SJSA1 (cell line): Measurements from ENCODE around the gene CNTLN. TPM values are rescaled to one million over a fixed set of nuclear protein-coding genes. Genes with fewer than 3 reads are reported as not detected.
"Not testable (repeated sequence)": the region's sequence is repeated elsewhere in the genome, so short reads cannot be mapped to it uniquely, and the experiment has no call there.

ENCODE experiments used
- DNase-seq, 2 experiments: peaks; one replicate each; pipeline ENCODE4 v3.0.0-alpha.2; 2015 to 2020; ENCODE audit warnings: low spot score in 2 of 2, low read depth in 1 of 2
- H3K27ac ChIP-seq: fragments of 250-450 bp; sonication (Bioruptor Pico); 2 replicates; pipeline ENCODE4 v1.5.1; 2020; ENCODE audit warnings: mild to moderate bottlenecking, moderate library complexity
- H3K27me3 ChIP-seq: fragments of 250-450 bp; sonication (Bioruptor Pico); replicated peaks from 2 replicates; pipeline ENCODE4 v1.5.1; 2020; ENCODE audit warnings: mild to moderate bottlenecking, moderate library complexity
- H3K36me3 ChIP-seq: fragments of 250-450 bp; sonication (Bioruptor Pico); 2 replicates; pipeline ENCODE4 v1.5.1; 2020; ENCODE audit warnings: mild to moderate bottlenecking
- H3K4me1 ChIP-seq: fragments of 250-450 bp; sonication (Bioruptor Pico); replicated peaks from 2 replicates; pipeline ENCODE4 v1.6.1; 2021; ENCODE audit warnings: mild to moderate bottlenecking
- H3K4me3 ChIP-seq: fragments of 250-450 bp; sonication (Bioruptor Pico); 2 replicates; pipeline ENCODE4 v1.5.1; 2020; ENCODE audit warnings: mild to moderate bottlenecking
- H3K9me3 ChIP-seq: fragments of 250-450 bp; sonication (Bioruptor Pico); replicated peaks from 2 replicates; pipeline ENCODE4 v1.5.1; 2020; ENCODE audit warnings: mild to moderate bottlenecking
- total RNA-seq: library from RNA; depleted of rRNA; stranded (reverse); fragments of >200 nt; shearing (Covaris generic); gene quantifications from 2 replicates; pipeline ENCODE4 v1.2.3, GENCODE V29; 2014

The CNTLN gene
- total RNA-seq, 1 experiment from 2014 or later, result 6.9 TPM

DNA sequence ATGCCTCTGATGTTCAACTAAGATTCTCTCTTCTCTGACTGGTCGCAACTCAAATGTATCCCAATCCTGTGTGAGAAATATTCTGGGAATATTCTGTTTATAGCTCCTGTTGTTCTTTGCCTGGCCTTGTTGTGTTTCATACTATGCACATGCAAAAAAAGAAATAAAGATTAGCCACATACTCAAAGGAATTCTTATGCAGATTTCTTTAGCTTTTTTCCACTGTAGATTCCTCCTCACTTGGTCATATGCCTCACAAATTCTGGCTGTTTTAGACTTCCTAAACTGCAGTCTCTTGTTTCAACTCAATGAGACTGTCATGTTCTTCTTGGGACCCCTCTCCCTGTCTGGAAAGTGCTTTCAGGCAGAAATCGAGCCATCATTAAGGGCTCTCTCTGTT is 226.5 kb downstream of the CNTLN start:
- no peak for DNase-seq
- no peaks in the 10 kb centered on the region for H3K27me3 ChIP-seq
- no peaks in the 10 kb centered on the region for H3K4me1 ChIP-seq
- no peak overlapping the region for H3K27ac ChIP-seq
- no peaks in the 10 kb centered on the region for H3K9me3 ChIP-seq
- H3K36me3 ChIP-seq, result no peaks in the 10 kb centered on the region
- no peak overlapping the region for H3K4me3 ChIP-seq

DNA sequence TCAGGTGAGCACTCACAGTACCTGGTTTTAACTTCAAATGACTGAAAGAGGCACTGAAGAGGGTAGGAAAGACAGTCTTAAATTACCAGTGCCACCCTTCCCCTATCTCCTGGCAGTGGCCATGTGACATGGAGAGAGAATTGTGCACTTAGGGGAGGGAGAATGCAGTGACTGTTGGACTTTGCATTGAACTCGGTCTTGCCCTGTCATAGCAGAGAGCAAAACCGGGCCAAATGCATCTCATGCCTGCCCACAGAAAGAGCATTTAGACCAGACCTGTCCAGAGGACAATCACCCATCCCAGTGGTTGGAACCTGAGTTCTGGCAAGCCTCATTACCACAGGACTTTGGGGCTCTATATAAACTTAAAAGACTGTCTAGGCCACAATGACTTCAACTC is 232.2 kb downstream of the CNTLN start:
- Histone ChIP-seq H3K4me3 (no peak overlapping the region), H3K27ac (no peak overlapping the region), H3K36me3 (no peaks in the 10 kb centered on the region), H3K9me3 (no peaks in the 10 kb centered on the region), H3K4me1 (no peaks in the 10 kb centered on the region), H3K27me3 (no peaks in the 10 kb centered on the region)
- no peak for DNase-seq

DNA sequence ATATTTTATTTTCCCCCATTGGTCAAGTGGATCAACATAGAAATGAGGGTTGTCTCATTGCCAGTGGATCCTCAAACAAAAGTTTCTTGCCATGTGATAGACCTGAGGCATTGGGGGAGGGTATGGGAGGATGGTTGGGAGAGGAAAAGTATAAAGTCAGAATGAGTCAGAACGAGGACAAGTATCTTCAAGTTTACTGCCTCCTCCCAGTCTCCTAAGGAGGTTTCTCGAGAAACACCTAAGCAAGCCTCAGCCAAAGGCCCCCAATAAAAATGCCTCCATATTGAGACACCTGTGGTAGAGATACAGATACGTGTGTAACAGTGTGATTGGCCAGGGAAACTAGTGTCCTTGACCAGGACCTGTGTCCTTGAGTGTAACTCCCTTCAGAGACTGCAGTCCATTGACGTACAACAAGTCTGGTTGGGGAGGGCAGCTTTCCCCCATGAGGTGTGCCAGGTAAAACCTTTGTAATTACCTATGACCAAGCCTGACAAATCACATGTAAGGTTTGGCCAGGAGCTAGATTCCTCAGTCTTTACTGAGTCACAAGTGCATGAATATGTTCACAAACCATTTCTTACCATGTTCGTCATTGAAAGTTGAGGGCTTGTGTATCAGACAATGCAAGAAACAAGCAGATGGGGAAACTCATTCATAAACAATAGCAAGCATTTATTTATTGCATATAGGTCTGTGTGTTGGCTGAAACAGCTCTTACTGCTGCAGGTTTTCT is 245.5 kb downstream of the CNTLN start:
- Histone ChIP-seq H3K27ac (no peak overlapping the region), H3K4me1 (no peaks in the 10 kb centered on the region), H3K9me3 (no peaks in the 10 kb centered on the region), H3K27me3 (no peaks in the 10 kb centered on the region), H3K4me3 (no peak overlapping the region), H3K36me3 (no peaks in the 10 kb centered on the region)
- no peak for DNase-seq

DNA sequence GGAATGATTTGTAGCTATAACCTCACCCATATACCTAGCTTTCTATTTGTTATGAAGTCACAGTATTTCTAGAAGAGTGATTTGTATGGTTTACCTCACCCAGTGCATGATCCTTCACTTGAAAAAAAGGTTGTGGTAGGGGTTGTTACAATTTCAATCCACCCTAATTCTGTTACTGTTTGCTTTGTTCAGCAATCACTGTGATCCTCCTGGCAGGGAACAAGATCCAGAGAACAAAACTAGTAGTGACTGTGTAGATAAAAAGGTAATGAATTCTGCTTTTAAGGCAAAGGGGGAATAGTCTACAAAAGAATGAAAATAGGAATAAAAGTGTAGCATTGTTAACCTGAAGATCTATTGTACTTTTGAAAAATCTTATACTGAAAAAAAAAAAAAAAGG is 252.7 kb downstream of the CNTLN start:
- Histone ChIP-seq H3K36me3 (no peaks in the 10 kb centered on the region), H3K4me3 (no peak overlapping the region), H3K27me3 (no peaks in the 10 kb centered on the region), H3K27ac (no peak overlapping the region), H3K9me3 (no peaks in the 10 kb centered on the region), H3K4me1 (no peaks in the 10 kb centered on the region)
- no peak for DNase-seq

DNA sequence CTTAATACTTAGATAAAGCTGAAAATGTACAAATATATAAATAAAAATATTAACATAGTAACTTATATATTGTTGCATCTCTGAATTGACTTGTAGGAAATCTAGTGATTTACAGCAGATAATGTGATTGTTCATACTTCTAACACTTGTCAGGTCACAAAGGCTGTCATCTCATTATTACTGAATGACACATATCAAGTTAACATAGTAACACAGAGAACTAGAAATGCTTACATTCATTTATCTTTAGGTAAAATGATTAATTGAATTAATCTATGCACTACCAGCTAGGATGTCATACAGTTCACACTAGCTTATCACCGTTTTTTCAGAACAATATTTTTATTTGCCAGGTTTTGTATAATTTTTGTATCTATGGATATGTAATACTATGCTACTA is 254.2 kb downstream of the CNTLN start:
- Histone ChIP-seq H3K9me3 (no peaks in the 10 kb centered on the region), H3K4me3 (no peak overlapping the region), H3K4me1 (no peaks in the 10 kb centered on the region), H3K27ac (no peak overlapping the region), H3K36me3 (no peaks in the 10 kb centered on the region), H3K27me3 (no peaks in the 10 kb centered on the region)
- DNase-seq, result no peak

DNA sequence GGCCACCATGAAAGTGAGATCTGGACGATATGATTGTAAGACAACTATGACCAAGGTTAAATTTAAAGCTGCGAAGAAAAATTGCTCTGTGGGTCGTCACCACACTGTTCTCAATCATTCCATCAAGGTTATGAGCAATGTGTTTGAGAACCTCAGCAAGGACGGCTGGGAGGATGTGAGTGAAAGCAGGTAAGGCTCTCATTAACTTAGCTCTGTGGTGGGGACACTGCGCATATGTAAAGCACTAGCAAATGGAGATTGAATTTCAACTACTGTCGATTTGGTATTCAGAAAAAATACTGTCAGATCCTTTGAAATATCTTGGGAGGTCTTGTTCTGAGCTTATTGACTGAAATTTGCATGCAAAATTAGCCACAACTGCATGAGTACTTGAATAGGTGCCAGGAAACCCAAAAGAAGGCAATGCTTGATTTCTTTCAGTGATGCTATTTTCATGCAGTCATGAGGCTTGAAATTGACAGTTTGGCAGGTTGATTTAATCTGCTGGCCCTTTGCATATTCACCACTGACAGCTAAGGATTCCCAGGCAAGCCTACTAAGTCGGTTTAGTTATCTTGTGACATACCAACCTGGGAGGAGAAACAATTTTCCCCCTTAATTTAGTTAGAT is 260.2 kb downstream of the CNTLN start:
- Histone ChIP-seq H3K4me1 (no peaks in the 10 kb centered on the region), H3K27me3 (no peaks in the 10 kb centered on the region), H3K36me3 (no peaks in the 10 kb centered on the region), H3K9me3 (no peaks in the 10 kb centered on the region), H3K4me3 (no peak overlapping the region), H3K27ac (no peak overlapping the region)
- no peak for DNase-seq

DNA sequence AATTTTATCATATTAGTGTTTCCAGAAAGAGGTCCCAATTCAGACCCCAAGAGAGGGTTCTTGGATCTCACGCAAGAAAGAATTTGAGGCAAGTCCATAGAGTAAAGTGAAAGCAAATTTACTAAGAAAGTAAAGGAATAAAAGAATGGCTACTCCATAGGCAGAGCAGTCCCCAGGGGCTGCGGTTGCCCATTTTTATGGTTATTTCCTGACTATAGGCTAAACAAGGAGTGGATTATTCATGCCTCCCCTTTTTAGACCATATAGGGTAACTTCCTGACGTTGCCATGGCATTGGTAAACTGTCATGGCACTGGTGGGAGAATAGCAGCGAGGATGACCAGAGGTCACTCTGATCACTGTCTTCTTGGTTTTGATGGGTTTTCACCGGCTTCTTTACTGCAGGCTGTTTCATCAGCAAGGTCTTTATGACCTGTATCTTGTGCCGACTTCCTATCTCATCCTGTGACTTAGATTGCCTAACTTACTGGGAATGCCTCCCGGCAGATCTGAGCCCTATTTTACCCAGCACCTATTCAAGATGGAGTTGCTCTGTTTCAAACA is 262.4 kb downstream of the CNTLN start:
- not testable (repeated sequence) for H3K4me1 ChIP-seq, H3K36me3 ChIP-seq, H3K4me3 ChIP-seq, DNase-seq, H3K9me3 ChIP-seq, H3K27ac ChIP-seq, H3K27me3 ChIP-seq

DNA sequence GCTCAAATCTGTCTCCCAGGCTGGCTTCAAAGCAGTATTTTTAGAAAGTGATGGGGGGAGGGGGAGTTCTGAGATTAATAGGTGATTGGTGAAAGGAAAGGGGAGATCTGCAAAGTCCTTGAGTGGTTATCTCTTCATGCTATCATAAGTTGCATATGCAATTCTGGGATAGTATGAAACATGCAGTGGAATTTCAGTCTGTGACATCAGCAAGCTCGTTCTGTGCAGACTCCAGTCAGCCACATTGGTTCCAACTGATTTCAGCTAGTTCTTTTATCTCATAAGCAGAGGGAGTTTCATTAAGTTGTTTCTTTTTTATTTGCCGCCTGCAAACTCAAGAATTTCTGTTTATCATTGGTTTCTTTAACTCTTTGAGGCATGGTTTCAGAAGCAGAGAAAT is 263.5 kb downstream of the CNTLN start:
- no peaks in the 10 kb centered on the region for H3K9me3 ChIP-seq
- DNase-seq, result no peak
- no peaks in the 10 kb centered on the region for H3K36me3 ChIP-seq
- H3K4me3 ChIP-seq, result no peak overlapping the region
- H3K4me1 ChIP-seq, result no peaks in the 10 kb centered on the region
- H3K27ac ChIP-seq, result no peak overlapping the region
- no peaks in the 10 kb centered on the region for H3K27me3 ChIP-seq

DNA sequence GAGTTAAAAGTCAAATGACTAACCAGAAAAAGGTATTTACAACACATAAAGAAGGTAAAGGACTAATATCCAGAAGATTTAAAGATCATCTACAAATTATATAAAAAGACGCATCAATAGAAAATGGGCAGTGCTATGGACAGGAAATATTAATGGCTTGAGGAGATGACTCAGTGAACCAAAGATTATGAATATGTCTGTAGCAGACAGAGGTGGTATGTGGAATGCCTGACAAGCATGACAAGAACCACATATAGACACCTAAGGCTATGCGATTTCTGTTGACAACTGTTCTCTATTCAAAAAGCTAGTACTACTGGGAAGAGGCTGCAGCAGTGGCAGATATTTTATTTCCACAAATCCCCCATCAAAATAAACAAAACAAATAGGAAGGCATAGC is 267.0 kb downstream of the CNTLN start:
- no peaks in the 10 kb centered on the region for H3K36me3 ChIP-seq
- no peak overlapping the region for H3K4me3 ChIP-seq
- no peaks in the 10 kb centered on the region for H3K9me3 ChIP-seq
- H3K27me3 ChIP-seq, result no peaks in the 10 kb centered on the region
- no peak overlapping the region for H3K27ac ChIP-seq
- no peak for DNase-seq
- H3K4me1 ChIP-seq, result no peaks in the 10 kb centered on the region

DNA sequence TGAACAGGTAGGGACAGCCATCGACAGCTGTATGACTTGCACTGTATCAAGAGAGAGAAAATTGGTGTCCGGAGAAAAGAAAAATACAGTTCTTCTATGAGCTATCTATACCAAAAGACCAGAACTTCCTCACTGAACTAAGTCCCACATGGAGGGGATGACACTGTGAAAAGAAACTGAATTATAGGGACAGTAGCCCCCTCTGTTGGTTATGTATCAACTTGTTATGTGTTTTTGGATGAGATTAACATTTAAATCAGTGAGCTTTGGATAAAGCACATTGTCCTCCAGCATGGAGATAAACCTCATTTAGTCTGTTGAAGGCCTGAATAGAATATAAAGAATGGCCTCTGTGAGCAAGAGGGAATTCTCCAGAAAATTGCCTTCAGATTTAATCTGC is 267.5 kb downstream of the CNTLN start:
- Histone ChIP-seq H3K27me3 (no peaks in the 10 kb centered on the region), H3K4me1 (no peaks in the 10 kb centered on the region), H3K4me3 (no peak overlapping the region), H3K36me3 (no peaks in the 10 kb centered on the region), H3K27ac (no peak overlapping the region), H3K9me3 (no peaks in the 10 kb centered on the region)
- peak in 1 of 2 experiments; percentile 2 for DNase-seq

DNA sequence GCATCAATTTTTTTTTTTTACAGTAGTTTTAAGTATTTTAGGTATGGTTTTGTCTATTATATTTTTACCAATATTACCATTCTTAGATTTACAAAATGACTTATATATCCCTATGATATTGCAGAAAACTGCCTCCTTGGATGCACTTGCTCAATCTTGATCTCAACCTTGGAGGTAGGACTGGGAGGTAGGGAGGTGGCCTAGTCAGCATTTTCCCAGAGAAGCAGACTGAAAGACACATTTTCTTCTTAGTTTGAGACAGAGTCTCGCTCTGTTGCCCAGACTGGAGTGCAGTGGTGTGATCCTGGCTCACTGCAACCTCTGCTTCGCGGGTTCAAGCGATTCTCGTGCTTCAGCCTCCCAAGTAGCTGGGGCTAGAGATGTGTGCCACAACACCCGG is 268.7 kb downstream of the CNTLN start:
- Histone ChIP-seq H3K36me3 (no peaks in the 10 kb centered on the region), H3K9me3 (no peaks in the 10 kb centered on the region), H3K4me1 (no peaks in the 10 kb centered on the region), H3K4me3 (no peak overlapping the region), H3K27me3 (no peaks in the 10 kb centered on the region), H3K27ac (no peak overlapping the region)
- DNase-seq, result no peak

DNA sequence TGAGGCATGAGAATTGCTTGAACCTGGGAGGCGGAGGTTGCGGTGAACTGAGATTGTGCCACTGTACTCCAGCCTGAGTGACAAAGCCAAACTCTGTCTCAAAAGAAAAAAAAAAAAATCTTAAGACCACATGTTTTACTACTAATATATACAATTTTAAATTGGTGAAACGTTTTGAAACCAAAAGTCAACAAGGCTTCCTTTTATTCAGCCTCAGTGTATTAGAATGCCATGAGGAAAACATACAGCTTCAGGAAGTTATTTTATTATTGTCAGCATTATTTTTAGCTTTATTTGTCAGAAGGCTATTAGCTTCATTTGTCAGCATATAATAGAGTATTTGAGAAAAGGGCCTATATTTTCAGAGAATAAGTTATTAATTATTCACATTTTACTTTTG is 280.1 kb downstream of the CNTLN start:
- Histone ChIP-seq H3K27ac (no peak overlapping the region), H3K36me3 (no peaks in the 10 kb centered on the region), H3K9me3 (no peaks in the 10 kb centered on the region), H3K27me3 (no peaks in the 10 kb centered on the region), H3K4me1 (no peaks in the 10 kb centered on the region), H3K4me3 (no peak overlapping the region)
- DNase-seq, result no peak

DNA sequence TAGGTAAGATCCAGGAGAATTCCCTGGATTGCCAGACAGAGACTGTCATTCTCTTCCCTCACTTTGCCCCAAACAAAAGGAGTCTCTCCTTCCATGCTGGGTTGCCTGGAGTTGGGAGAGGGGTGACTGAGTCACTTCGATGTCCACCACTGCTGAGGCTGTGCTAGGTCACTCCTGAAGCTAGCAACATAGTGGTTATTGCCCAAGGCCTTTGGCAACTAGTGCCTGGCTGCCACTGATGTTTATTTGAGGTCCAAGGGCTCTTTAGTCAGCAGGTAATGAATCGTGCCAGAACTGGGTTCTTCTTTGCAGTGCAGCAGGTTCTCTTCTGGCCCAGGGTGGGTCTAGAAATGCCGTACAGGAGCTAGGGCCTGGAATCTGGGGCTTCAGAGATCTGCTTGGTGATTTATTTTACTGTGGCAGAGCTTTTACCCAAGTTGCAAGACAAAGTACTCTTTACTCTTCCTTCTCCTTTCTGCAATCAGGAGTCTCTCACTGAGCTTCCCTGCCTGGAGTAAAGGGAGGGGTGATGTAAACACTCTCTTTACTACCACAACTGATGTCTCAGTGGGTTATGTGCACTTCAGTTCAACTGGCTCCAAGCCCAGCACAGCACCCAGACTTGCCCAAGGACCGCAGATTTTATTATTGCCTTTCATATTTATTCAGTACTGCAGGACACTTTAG is 288.3 kb downstream of the CNTLN start:
- no peak for DNase-seq
- no peaks in the 10 kb centered on the region for H3K4me1 ChIP-seq
- H3K27me3 ChIP-seq, result no peaks in the 10 kb centered on the region
- H3K4me3 ChIP-seq, result no peak overlapping the region
- H3K27ac ChIP-seq, result no peak overlapping the region
- no peaks in the 10 kb centered on the region for H3K9me3 ChIP-seq
- no peaks in the 10 kb centered on the region for H3K36me3 ChIP-seq

DNA sequence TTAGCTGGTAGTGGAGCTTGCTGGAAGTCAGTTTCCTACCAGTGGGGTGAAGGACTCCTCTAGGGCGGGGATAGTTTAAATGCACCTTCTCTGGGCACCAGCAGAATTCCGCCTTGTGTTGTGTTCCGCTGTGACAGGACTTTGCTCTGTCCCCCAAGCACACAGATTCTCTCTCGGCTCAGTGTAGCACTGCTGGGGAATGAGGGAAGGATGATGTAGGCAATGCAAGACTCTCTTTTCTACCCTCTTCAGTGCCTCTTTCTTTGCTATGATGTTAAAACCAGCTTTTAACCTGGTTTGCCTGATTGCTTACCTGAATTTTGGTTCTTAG is 288.8 kb downstream of the CNTLN start:
- DNase-seq, result no peak
- Histone ChIP-seq H3K4me1 (no peaks in the 10 kb centered on the region), H3K27ac (no peak overlapping the region)

More for the DNA sequence above, 288.8 kb downstream of the CNTLN start:
- no peak overlapping the region for H3K4me3 ChIP-seq
- H3K27me3 ChIP-seq, result no peaks in the 10 kb centered on the region
- no peaks in the 10 kb centered on the region for H3K9me3 ChIP-seq
- H3K36me3 ChIP-seq, result no peaks in the 10 kb centered on the region
